GM21825 (cell line): ENCODE measurements around the gene MLLT1.

Source experiments
- ATAC-seq: cut with Tn5 transposase; IDR thresholded peaks from one replicate; pipeline ENCODE4 v1.9.1; 2021; ENCODE audit warnings: mild to moderate bottlenecking, moderate library complexity; ENCODE audit not compliant: unreplicated experiment

The MLLT1 gene

DNA sequence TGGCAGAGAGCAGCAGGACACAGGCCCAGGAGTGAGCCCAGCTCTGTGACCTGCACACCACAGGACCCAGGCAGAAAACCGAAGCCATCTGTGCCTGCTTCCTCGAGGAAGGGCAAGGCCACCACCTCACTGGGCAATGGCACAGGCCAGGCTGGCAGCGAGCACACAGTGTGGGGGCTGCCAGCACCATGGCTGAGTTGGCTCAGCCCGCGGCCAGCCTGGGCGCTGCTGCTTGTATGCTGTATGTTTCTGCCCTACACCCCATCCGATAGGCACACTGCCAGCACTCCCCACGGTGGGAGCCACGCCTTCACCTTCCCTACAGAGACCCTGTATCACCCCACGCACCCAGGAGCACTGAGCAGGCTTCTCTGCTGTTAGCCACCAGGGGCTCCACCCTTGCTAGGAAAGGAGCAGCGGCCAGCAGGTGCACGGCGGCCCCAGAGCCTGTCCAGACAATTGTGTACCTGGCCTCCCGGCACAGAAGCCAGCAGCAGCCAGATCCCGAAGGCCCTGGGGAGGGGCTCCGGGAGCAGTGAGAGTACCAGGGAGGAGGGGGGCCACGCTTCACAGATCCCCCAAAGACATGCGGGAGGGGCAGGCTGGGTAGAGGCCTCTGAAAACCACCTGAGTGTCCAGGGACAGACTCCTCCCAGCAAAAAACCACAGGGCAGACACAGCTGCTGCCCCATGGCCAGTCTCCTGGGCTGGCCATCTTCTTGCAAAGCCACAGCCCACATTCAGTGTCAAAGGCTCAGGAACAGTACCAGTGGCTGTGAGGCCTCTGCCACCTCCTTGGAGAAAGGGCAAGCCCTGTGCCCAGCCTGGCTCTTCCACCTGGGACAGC, 56.1 kb downstream of the MLLT1 start:
- ATAC-seq: no peak

DNA sequence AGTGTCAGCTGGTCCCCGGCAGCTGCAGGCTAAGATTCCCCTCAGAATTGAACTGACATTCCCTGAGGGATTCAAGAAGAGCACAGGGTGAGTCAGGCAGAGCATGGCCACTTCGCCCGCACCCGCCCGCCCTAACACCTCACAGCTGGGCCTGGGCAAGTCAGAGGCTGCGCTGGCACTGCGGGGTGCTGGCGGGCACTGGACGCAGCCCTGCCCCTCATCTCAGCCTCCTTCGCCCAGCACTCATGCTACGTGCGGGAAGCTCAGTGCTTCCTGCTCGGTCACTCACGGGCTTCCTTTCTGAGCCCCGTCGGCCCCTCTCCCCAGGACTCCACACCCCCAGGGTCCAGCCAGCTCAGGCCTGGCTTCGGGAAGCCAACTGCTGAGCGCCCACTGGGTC, 56.9 kb downstream of the MLLT1 start:
- no peak for ATAC-seq

DNA sequence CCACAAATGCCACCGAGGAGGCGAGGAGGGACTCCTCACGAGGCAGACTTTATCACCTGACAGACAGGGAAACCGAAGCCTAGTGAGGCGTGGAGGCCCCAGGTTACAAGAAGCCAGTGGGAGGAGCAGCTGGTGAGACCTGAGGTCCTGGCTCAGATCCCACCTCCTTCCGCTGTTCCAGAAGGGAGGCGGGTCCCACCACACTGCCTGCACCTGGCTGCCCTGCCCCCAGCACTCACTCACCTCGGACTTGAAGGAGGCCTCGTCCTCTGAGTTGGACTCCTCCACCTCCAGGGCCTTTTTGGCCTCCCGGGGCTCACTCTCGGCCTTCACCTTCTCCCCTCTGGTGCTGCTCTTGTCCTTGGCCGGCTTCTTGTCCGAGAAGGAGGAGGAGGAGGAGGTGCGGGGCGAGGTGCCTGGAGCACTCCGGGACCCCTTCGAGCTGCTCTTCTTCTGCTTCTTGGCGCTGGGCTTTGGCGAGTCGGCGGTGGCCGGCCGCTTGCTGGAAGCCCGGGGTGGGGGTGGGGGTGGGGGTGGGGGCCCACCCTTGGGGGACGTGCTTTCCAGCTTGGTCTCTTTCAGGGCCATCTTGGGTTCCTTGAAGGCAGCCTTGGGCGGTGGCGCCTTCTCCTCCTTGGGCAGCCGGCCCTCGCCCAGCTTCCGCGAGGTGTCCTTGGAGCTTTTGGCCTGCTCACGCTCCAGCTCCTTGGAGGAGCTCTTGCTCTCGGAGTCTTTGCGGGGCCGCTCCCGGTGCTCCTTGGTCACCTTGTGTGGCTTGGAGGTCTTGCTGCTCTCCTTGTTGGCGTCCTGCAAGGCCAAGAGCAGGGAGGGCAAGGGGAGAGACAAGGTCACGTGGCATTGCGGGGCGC, 57.7 kb downstream of the MLLT1 start:
- ATAC-seq: no peak

DNA sequence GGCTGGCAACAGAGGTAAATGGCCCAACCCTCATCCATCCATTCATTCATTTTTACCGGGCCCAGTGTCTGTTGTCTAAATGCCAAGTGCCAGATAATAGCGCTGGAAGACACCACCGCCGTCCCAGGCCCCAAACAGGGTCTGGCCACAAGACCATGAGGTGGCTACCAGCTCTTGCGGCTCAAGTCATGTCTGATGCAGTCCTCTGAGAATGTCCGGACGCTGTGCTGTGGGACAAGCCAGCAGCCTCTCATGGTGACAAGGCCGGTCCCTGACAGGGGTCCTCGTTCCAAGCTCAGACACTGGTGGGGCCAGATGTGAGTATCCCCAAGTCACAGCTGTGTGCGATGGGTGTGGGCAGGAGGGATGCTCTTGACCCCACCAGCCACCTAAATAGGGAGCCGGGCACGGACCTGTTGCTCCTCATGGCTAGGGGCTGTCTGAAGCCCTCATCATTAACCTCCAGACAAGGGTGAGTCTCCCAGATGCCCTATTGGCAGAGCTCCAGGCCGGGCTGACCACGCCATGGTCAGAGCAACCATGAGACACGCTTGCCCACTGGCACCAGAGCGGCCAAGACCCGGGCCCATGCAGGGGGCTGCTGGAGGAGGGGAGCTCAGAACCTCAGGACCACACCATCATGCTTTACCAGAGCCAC, 58.4 kb downstream of the MLLT1 start:
- ATAC-seq: no peak

DNA sequence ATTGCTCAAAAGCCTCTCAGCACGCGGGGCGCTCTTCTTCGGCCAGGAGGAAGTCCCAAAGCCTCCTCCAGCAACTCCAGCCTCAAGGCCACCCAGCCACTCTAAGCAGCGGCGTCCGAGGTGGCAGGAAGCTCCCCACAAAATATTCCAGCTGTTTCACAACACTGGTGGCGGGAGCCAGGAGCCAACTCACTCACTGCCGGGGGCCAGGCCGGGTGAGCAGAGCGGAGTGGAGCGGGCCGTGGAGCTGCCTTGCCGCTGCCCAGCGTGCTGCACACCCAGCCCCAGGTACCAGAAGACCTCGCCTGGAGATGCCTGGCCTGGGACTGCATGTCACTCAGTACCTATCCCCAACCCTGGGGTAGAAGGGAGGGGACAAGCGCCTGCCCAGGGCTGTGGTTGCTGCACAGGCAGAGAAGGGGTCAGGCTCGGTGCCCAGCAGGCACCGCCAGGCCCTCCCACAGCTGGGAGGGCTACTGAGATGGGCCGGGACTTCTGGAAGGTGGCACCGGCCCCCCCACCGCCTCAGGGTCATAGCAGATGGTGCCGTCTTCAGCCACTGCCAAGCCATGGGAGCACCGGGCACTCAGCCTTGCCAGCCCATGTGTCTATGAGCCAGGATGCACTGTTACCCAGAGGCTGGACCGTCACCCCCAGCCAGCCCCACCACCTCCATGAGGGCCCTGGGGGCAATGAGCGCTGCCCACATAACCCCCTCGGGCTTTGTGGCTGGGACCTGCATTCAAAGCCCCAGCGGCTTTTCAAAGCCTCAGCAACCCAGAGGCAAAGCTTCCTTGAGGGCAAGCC, 59.2 kb downstream of the MLLT1 start:
- ATAC-seq: no peak

DNA sequence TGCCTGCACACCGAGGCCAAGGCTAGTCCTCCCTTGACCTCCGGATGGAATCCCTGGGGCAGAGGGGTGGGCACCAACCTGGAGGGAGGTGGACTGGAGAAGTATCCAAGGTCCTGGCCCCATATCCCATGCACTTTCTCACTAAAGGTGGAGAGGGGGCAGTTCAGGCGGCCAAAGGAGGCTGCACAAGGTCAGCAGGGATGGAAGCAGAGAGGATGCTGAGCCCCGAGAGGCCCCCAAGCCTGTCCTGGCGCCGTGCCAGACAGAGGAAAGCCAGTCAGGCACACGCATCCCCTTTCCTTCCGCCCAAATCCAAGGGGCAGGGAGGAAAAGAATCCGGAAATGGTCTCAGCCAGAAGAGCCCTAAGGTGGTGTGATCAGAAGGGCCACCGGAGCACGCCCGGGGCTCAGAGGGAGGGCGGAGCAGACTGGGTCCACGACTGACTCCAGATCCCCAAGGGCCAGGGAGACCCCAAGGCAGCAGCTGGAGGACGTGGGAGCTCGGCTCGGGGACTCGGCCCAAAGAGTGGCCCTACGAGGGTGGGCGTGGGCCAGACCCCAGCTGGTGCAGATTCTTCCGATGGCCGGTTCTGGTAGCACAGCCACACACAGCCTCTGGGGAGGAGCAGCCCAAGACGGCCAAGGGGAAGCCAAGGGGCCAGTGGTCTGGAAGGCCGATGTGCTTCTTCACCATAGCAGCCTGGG, 60.0 kb downstream of the MLLT1 start:
- no peak for ATAC-seq

DNA sequence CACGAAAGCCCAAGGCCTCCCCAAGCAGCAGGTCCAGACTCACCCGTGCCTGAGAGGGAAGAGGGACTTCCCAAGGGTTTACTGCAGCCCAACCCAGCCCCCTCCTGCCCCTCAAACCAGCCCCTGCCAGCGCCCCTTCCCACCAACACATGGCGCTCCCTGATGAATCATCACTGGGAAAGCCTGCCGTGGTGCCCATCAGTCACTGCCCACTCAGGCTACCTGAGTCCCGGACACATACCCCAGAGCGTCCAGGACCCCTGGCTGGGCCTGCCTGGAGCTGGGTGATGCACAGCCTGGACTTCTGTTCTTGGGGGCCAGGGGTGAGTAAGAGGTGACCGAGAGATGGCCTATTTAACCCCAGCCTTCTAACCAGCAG, 60.6 kb downstream of the MLLT1 start:
- no peak for ATAC-seq

DNA sequence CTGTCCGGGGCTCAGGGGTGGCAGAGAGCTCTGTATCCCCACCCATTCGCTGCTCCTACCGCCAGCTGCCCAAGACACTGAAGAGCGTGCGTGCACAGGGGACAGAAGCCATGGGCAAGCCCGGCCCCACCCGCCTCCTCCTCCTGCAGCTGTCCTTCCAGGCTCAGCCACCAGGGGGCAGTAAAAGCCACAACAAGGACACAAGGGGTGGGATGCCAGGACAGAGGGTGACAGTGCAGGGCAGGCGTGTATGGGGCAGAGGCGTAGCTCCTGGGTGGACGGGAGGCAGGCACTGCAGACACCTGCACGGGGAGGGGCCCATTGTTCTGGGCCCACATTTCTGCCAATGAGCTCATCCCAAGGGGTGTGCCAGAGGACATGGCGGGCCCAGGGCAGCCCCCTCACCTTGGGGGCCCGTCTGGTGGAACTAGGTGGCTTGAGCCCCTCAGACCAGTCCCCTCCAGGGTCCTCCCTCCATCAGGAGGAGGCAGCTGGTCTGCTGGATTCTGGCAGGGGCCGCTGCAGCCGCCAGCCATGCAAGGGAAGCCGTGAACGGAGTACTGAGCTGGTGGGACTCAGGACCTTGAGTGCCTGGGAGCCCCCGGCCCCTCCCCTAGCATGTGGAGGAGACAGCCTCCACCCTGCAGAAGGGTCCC, 61.2 kb downstream of the MLLT1 start:
- no peak for ATAC-seq

DNA sequence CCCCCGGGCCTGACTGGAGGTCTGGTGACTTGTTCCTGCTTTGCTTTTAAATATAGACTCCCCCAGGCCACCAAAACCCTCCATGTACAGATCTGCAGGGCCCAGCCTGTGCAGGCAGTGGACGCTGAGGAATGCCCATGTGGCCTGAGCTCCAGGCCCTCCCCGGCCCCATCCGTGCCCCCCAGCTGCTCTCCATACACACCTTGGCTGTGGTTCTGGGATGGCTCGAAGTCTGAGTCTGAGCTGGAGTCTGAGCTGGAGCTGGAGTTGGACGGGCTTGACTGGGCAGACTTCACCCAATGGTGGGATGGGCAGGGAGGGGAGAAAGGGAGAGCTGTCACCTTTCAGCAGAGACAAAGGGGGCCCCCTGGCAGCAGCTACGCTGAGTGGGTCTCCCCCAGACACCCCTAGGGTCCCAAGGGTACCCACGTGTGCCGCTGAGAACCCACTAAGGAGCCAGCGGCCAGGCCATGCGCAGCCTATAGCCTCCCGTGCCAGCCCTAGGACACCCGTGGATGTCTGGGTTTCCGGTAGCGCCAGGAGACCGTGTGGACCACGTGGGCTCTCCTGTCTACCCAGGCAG, 61.9 kb downstream of the MLLT1 start:
- ATAC-seq: no peak

DNA sequence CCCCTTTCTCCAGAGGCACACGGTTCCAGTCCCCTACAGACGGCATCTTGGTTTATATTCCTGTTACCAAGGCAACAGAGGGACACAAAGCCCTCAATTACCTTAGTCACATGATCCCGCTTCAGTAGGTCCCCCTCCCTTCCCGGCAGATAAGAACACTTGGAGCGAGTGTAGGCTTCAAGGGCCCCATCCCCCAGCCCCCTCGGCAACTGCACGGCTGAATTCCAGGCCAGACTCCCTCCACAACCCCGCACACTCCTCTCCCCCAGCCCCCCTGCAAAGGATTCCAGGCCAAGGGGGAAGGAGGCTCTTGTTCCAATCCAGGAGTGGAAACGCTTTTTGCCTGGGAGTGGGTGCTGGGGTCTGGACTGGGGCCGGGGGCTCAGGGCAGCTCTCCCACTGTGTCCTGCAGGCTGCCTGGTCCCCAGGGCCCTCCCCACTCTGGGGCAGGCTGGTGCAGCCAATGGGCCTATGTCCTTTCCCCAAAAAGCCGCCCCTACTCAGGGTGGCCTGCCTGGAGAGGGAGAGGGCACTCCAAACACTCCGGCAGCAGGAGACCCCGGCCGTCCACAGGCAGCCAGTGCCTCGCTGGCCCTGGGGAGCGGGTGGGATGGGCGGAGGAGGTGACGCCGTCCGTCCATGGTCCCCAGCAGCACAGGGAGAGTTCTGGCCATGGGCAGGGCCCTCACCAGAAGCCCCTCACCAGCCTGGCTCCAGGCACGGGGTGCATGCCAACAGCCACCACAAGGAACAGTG, 62.6 kb downstream of the MLLT1 start:
- ATAC-seq: no peak

DNA sequence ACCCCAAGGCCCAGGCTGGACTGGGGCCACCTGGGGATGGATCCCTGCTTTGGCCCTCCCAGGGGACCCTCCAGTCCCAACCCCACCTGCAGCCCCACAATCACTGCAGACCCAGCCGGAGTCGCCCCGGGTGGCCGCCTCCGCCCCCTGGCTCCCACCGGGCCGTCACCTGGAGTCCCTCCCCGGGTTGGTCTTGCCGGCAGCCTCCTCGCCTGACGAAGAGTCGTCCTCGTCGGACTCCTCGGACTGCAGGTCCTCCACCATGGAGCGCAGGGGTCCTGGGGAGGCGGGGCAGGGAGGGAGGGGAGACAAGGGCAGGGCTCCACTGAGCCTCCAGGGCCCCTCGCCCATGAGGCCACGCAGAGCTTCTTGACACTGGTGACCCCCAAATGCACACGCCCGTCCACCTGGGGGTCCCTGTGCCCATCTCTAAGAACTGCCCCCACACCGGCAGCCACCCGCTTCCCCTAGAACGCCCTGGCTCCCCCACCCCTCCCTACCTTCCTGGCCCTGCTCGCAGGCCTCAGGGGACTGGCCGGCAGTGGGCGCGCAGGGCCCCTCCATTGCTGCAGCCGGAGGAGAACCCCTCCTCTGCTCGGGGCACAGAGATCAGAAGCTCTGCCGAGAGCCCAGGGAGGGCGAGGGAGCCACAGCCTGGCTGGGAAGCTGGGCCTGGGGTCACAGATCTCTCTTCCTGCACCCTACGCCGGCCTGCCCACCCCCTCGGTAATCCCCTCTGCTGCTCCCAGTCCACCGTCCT, 63.4 kb downstream of the MLLT1 start:
- ATAC-seq: no peak

DNA sequence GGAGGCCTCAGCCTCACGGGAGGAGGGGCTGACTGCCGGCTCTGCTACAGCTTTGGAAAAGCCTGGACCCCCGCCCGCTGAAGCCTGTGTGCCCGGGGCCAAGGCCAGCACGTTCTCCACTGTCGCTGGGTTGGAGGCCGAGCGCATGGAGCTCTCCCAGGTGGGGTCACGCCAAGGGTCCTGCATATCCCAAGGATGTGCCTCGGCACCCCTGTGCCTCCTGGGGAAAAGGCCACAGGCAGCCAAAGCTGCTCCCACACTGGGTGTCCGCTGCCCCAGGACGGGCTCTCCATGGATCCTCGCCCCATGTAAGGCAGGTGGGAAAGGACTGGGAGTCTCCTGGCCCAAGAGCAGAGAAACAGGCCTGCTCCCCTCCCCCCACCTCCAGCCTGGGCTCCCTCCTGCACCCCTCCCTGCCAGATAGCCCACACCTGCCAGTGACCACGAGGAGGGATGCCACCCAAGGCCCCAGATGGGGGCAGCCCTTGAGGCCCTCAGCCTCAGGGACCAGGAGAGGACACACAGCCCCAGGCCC, 64.0 kb downstream of the MLLT1 start:
- no peak for ATAC-seq

DNA sequence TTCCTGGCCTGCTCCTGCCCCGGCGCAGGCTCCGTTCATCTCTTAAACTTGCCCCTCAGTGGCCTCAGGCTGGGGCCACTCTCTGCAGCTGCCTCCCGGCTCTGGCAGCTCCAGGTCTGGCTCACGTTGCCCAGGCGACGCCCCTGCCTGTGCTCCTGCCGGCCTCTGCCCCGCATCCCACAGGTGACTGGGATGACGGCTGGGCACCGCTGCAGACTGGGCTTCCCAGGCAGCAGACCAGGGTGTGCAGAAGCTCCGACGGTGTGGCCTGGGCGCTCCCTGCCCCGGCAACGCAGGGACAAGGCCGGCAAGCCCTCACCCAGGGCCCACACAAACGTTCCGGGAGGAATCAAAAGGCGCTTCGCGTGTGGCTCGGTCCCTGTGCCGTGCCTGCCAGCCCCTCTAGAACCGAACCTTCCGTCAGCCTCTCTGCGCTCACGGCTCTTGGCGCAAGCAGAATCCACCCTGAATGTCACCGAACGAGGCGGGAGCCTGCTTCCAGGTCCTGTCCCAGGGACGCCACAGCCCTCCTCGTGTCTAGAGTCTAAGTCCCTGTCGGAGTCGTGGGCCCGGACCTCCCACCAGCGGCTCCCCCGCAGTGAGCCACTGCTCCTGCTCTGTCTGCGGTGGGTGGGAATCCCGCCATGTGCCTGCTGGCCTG, 64.8 kb downstream of the MLLT1 start:
- ATAC-seq: no peak

DNA sequence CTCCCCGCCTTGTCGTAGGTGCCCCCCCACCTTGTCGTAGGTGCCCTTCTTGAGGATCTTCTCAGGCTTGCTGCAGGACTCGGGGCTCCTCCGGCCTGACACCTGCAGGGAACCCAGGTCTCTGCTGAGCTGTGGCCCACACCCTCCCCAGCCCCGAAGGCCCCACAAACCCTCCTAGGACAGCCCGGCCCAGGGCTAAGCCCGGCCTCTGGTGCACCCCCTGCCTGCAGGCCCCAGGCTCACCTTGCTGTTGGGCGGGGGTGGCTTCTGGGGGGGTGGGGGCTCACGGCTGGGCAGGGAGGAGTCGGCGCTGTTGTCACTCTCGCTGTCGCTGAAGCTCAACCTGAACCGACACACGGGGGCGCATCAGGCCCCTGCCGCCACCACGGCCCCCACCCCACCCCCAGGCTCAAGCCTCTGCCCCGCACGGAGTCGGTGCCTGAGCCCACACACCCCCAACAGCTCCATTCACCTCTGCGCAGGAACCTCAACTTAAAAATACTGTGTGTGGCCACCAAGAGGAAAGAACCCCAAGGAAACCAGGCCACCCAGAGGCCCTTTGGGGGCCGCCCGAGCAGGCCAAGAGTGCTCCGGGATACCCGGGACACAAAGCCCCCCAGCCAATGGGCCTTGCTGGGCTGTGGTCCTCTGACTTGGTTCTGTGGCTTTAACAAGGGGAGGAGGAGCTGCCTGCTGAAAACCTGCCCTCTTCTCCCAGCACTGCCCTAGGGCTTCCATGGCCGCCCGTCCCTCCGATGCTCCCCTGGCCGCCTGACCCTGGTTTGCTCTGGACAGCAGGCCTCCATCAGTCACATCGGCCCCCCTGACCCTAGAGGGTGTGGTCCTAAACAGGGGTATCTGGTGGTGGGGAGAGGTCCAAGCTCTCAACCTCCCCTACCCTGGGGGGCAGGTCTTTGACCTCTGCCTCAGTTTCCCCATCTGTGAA, 65.8 kb downstream of the MLLT1 start:
- no peak for ATAC-seq

DNA sequence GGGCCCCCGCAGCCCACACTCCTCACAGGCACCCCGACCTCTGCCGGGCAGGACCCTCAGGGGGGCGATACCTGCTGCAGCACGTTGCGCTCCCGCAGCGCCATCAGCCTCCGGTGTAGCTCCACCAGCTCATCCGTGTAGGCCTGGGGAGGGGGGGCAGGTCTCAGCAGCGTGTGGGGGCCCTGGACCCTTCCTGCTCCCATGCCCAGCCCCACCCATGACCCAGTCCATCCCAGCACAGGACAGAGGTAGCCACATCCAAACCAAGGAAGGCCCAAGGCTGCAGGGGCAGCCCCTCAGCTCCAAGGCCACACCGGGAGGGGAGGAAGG, 66.5 kb downstream of the MLLT1 start:
- no peak for ATAC-seq
